Large intestine (tissue), 3 donors: ENCODE results near the gene TNRC18. TPM values are rescaled to one million over a fixed set of nuclear protein-coding genes. Genes with fewer than 3 reads are reported as not detected.
"Not testable (repeated sequence)": the region's sequence is repeated elsewhere in the genome, so short reads cannot be mapped to it uniquely, and the experiment has no call there.

Experiments
- DNase-seq, 2 donors: peaks; one replicate each; pipeline versions ENCODE4 v3.0.0 to v3.0.0-alpha.2; 2013
- H3K27ac ChIP-seq: one replicate; pipeline ENCODE4 v1.5.1; 2013; ENCODE audit warnings: low read length
- H3K27me3 ChIP-seq: 2 replicates; pipeline ENCODE4 v1.6.1; 2013; ENCODE audit warnings: low read length; ENCODE audit not compliant: control insufficient read depth, insufficient read depth
- H3K36me3 ChIP-seq: 2 replicates; pipeline ENCODE4 v1.6.1; 2013; ENCODE audit warnings: low read length; ENCODE audit not compliant: control insufficient read depth, insufficient read depth
- H3K4me1 ChIP-seq: one replicate; pipeline ENCODE4 v1.6.1; 2013; ENCODE audit warnings: low read length; ENCODE audit not compliant: control insufficient read depth, insufficient read depth
- H3K4me3 ChIP-seq: one replicate; pipeline ENCODE4 v1.5.1; 2013; ENCODE audit warnings: low read length
- H3K9me3 ChIP-seq: one replicate; pipeline ENCODE4 v1.6.1; 2013; ENCODE audit warnings: mild to moderate bottlenecking, low read depth, low read length, moderate library complexity; ENCODE audit not compliant: control insufficient read depth
- WGBS: methylation state at CpG from one replicate; pipeline ENCODE4 v1.1.5; 2013; ENCODE audit warnings: low lambda C conversion rate; ENCODE audit not compliant: insufficient coverage; 5-methylcytosine and 5-hydroxymethylcytosine counted together
- polyA plus RNA-seq: library from polyadenylated mRNA; unstranded; fragments of 120-200 nt; gene quantifications from one replicate; pipeline ENCODE4 v1.2.1, GENCODE V29; 2013

The TNRC18 gene
- polyA plus RNA-seq, 1 donor, result 78.4 TPM

DNA sequence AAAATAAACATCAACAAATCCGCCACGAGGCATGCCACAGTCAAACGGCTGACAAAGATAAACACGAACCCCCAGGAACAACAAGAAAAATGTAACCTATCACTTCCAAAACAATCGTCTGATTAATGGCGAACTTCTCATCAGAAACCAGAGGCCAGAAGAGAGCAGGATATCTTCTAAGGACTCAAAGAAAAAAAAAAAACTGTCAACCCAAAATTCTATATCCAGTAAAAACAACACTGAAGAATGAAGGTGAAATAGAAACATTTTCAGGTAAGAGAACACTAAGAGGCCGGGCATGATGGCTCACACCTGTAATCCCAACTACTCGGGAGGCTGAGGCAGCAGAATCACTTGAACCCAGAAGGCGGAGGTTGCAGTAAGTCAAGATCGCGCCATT, 86.6 kb downstream of the TNRC18 start:
- WGBS, result no CpG with 5 or more reads among the region's 11 CpGs
- H3K4me1 ChIP-seq, result no peaks in the 10 kb centered on the region
- no peak overlapping the region for H3K4me3 ChIP-seq
- DNase-seq, result no peak
- peaks cover 78% of the 10 kb centered on the region for H3K36me3 ChIP-seq
- H3K27ac ChIP-seq, result no peak overlapping the region
- H3K27me3 ChIP-seq, result no peaks in the 10 kb centered on the region
- peaks cover 5% of the 10 kb centered on the region for H3K9me3 ChIP-seq

DNA sequence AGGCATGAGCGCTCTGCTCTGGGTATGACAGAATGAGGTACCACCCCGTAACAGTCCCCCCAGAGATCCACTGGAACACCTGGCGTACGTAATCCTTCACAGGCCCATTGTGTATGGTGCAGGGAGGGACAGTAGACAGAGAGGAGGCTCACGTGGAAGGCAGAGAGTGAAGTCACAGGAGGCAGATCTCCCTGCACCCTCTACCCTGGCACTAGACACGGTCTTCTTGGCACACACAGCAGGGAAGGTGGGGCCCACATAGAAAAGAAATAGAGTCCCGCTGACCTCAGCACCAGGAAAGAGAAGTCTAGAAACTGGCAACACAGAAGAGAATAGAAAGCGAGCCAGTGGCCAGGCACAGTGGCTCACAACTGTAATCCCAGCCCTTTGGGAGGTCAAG, 89.0 kb downstream of the TNRC18 start:
- no peak for DNase-seq
- peaks cover 79% of the 10 kb centered on the region for H3K36me3 ChIP-seq

DNA sequence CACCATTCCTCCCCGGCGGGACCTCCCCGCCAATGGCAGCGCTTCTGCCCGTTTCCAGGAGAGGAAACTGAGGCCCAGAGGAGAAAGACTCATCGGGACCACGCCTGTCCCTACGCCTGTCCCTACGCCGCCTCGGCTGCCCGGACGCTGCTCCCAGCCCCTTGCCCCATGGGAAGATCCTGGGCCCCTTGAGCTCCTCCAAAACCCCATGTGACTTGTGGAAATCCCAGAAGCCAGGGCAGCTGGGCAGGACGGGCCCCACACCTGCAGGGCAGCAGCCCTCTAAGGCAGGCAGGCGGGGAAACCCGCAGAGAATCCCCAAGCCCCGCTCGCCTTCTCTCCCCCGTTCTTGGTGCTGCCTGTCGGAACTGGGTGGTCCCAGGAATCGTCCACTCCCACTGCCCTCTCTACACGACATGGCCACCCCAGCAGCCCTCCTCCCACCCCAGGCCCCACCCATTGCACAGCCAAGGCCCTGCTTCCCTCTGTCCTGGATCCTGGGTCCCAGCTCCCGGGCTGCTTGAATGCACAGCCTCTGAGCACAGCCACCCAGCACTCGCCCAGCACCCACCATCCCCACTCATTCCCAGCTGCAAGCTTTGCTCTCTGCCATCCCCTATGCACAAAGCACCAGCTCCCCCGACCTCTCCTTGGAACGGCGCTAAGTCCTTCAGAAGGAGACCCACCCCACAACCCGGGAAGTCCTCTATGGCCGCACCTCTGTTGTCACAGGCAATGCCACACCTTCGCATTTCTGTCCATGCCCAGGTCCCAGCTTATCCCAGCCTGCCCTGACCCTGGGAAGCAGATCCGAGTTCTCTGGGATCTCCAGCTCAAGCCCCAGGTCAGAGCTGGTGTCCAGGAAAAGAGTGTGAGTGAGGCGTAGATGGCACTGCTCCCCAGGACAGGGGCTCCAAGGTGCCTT, 90.3 kb downstream of the TNRC18 start:
- Histone ChIP-seq H3K27ac (no peak overlapping the region), H3K4me3 (no peak overlapping the region), H3K4me1 (no peaks in the 10 kb centered on the region), H3K36me3 (peaks cover 74% of the 10 kb centered on the region), H3K27me3 (no peaks in the 10 kb centered on the region), H3K9me3 (peaks cover 5% of the 10 kb centered on the region)
- WGBS, result no CpG with 5 or more reads among the region's 32 CpGs
- no peak for DNase-seq

More for the DNA sequence above, 89.0 kb downstream of the TNRC18 start:
- H3K4me1 ChIP-seq, result no peaks in the 10 kb centered on the region
- peaks cover 5% of the 10 kb centered on the region for H3K9me3 ChIP-seq
- no peaks in the 10 kb centered on the region for H3K27me3 ChIP-seq
- no peak overlapping the region for H3K4me3 ChIP-seq
- no CpG with 5 or more reads among the region's 8 CpGs for WGBS
- no peak overlapping the region for H3K27ac ChIP-seq

DNA sequence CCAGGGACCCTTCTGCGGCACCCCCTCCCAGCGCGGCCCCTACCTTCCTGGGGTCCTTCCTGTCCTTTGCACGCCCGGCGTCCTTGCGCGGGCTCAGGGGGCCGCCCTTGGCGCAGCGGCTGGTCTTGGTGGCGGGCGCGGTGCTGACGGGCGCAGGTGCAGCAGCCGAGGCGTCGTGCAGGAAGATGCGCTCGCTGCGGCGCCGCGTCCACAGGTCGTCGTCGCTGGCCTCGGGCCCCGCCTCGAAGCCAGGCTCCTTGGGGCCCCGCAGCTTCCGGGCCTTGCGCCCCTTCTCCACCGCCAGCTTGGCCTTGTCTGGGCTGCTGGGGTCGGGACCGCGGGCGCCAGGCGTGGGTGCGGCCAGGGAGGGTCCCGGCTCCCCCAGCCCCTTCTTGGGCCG, 91.1 kb downstream of the TNRC18 start:
- Histone ChIP-seq H3K27me3 (no peaks in the 10 kb centered on the region), H3K4me1 (no peaks in the 10 kb centered on the region), H3K4me3 (no peak overlapping the region), H3K9me3 (peaks cover 5% of the 10 kb centered on the region), H3K27ac (no peak overlapping the region), H3K36me3 (peaks cover 70% of the 10 kb centered on the region)
- DNase-seq, result no peak
- no CpG with 5 or more reads among the region's 43 CpGs for WGBS

DNA sequence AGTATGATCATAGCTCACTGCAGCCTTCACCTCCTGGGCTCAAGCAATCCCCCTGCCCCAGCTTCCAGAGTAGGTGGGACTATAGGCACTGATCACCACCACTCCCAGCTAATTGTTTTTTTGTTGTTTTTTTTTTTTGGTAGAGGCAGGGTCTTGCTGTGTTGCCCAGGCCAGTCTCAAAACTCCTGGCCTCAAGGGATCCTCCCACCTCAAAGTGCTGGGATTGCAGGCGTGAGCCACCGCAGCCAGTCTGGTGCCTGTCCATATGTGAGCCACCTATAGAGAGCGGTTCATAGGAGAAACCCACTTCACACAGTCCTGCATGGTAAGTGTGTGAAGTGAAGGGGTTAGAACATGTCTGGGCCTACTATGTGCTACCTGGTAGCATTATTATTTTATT, 93.3 kb downstream of the TNRC18 start:
- H3K9me3 ChIP-seq, result no peaks in the 10 kb centered on the region
- DNase-seq, result no peak
- H3K27ac ChIP-seq, result no peak overlapping the region
- H3K4me1 ChIP-seq, result no peaks in the 10 kb centered on the region
- WGBS, result no CpG with 5 or more reads among the region's 3 CpGs
- no peak overlapping the region for H3K4me3 ChIP-seq
- no peaks in the 10 kb centered on the region for H3K27me3 ChIP-seq
- H3K36me3 ChIP-seq, result peaks cover 61% of the 10 kb centered on the region

DNA sequence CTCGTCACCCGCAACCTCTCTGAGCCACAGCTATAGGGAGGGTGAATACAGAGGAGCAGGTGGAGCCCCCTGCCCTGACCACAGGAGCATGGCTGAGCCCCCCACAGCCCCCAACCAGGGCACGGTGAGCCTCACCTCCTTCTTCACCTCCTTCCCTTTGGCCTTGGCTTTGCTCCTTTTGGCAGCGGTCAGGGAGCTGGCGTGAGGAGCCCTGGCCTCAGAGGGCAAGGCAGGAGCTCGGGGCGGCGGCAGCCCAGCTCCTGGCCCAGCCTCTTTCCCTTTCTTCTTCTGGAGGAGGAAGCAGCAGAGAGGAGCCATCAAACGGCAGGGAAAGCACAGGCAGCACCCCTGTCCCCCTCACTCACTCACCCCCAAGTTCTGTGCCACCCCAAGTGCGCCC, 98.7 kb downstream of the TNRC18 start:
- DNase-seq, result no peak
- H3K36me3 ChIP-seq, result peaks cover 66% of the 10 kb centered on the region

DNA sequence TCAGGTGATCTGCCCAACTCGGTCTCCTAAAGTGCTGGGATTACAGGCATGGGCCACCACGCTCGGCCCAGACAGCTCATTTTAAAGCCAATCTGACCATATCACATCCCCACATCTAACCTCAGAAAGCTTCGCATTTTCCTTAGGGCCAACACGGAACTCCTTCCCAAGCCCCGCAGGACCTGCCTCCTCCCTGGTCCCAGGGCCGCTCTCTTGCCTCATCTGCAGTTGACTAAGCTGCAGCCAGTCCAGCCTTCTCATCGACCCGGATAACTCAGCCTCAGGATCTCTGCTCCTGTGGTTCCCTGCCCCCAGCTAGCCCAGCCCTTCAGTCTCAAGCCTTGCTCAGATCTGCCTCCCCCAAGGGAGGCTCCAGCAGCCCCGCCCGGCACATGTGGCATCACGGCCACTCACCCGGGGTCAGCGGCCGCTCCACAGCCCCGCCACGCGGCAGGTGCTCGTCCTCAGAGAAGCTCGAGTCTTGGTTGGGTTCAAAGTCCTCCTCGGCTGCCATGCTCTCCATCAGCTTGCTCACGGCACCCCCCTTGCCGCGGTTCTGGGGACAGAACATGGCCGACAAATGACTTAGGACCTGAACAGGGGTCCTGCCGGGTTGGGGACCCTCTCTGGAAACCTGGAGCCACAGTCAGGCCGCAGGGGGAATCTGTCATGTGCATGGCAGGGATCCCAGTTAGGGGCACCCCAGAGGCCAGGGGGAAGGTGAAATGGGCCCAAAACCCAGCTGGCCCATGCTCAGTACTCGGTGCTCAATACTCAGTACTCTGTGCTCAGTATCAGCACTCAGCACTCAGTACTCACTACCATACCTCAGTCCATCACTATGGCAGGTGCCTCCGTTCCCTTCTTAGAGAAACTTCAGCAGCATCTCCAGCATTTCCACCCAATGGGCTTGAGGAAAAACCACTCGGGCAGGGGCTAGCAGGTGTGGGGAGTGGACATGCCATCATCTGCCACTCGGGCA, 99.5 kb downstream of the TNRC18 start:
- not testable (repeated sequence) for H3K4me1 ChIP-seq, H3K4me3 ChIP-seq, H3K27ac ChIP-seq, H3K27me3 ChIP-seq
- DNase-seq, result peak; percentile 24 to 70
- whole genome bisulfite sequencing, result 100% methylated on average over 2 of the region's 31 CpGs
- Histone ChIP-seq H3K36me3 (peaks cover 67% of the 10 kb centered on the region), H3K9me3 (peaks cover 13% of the 10 kb centered on the region)

More for the DNA sequence above, 98.7 kb downstream of the TNRC18 start:
- Histone ChIP-seq H3K27ac (no peak overlapping the region), H3K4me1 (no peaks in the 10 kb centered on the region), H3K9me3 (peaks cover 13% of the 10 kb centered on the region), H3K4me3 (no peak overlapping the region), H3K27me3 (no peaks in the 10 kb centered on the region)
- no CpG with 5 or more reads among the region's 10 CpGs for WGBS

DNA sequence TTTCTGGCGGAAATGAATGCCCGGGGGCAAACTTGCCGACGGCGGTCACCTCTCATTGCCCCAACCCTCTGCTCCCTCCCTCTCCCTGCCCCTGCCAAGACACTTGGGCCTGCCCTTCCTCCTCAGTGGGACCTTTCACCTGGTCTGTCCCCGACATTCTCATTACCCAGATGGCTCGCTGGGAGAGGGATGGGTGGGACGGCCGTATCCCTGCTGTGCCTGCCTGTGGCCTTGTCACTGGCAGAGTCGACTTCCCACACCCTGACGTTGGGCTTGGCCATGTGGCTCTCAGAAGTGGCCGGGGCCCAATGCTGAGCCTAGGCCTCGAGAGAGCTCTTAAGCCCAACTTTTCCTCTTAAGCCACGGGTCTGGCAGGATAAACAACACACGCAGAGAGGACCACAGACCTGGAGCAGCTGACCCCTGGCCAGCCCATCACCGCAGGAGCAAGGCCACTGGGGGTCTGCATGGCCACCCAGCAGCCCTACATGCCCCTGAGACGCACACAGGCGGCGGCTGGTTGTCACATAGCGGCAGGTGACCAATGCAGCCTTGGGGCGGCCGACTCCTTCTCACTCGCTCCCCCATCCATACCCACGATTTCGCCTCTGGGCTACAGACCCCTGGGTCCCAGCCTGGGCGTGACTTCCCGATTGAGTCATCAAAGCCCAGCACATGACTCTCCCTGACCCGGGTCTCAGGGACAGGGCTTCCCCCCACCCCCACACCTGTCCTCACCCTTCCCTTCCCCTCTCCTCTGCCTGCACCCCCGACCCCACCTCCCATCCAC, 100.8 kb downstream of the TNRC18 start:
- no CpG with 5 or more reads among the region's 29 CpGs for WGBS
- no peak for DNase-seq
- Histone ChIP-seq H3K4me1 (no peaks in the 10 kb centered on the region), H3K27ac (no peak overlapping the region), H3K27me3 (no peaks in the 10 kb centered on the region), H3K36me3 (peaks cover 74% of the 10 kb centered on the region), H3K9me3 (peaks cover 13% of the 10 kb centered on the region), H3K4me3 (no peak overlapping the region)

DNA sequence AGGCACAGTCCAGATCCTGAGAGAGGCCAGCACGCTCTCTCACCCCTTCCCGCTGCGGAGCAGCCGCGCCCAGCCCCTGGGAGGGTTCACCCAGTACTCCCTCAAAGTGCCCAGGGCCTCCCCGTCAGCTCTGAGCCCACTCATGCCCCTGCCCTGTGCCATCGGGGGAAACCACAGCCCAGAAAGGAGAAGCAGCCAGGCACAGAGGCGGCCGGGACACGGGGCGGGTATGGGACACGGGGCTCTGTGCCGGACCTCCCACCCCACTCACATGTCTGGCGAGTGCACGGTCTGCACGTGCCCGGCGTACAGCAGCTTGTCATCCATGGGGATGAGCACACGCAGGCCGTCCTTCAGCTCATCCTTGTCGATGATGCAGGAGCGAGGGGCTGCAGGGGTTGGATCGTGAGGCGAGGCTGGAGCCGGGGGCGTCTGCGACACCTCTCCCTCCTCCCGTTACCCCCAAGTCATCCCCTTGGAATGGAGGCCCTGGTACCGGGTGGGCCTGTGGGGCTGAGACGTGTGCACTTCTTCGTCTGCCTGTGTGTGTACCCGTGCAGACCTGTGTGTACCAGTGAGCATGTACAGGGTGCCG, 102.7 kb downstream of the TNRC18 start:
- Histone ChIP-seq H3K9me3 (peaks cover 13% of the 10 kb centered on the region), H3K27me3 (no peaks in the 10 kb centered on the region), H3K4me3 (no peak overlapping the region), H3K4me1 (no peaks in the 10 kb centered on the region), H3K27ac (no peak overlapping the region), H3K36me3 (peaks cover 75% of the 10 kb centered on the region)
- no peak for DNase-seq
- no CpG with 5 or more reads among the region's 33 CpGs for WGBS
